Epidermal melanocyte (primary cell): Measurements from ENCODE around the gene TMEM43.

ENCODE experiments used
- DNase-seq: peaks from one replicate; pipeline ENCODE4 v3.0.0; 2011; ENCODE audit warnings: low spot score; ENCODE audit not compliant: insufficient read length

The TMEM43 gene

DNA sequence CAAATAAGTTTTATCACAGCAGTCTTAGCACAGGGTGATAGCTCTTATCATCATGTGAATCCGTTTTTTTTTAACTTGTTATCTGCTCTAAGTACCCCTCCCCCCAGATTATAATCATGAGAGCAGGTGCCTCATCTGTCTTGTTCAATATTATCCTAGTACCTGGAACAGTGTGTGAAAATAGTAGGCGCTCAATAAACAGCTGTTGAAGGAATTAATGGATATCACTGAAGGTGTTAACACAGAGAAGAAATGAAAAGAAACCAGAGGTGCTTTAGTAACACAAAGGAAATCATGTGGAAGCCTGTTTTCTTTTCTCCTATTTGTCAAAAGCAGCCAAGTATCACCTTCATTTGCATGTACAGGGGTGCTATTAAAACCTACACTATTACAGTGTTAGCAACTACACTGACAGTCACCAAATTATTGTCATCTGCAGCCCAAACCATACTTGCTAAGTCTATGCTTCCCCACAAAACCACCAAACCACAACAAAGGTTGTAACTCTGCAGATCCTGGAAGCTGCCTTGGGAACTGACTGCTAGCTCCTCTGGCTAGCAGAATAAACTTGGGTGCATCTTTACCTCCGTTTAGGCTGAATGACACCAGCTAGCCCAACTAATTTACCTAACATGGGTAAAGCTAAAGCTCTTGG lies 50.7 kb downstream of the TMEM43 start:
- no peak for DNase-seq

GRCh38 chr3:14177580-14178246 lies 52.9 kb downstream of the TMEM43 start:
- DNase-seq: no peak

DNA sequence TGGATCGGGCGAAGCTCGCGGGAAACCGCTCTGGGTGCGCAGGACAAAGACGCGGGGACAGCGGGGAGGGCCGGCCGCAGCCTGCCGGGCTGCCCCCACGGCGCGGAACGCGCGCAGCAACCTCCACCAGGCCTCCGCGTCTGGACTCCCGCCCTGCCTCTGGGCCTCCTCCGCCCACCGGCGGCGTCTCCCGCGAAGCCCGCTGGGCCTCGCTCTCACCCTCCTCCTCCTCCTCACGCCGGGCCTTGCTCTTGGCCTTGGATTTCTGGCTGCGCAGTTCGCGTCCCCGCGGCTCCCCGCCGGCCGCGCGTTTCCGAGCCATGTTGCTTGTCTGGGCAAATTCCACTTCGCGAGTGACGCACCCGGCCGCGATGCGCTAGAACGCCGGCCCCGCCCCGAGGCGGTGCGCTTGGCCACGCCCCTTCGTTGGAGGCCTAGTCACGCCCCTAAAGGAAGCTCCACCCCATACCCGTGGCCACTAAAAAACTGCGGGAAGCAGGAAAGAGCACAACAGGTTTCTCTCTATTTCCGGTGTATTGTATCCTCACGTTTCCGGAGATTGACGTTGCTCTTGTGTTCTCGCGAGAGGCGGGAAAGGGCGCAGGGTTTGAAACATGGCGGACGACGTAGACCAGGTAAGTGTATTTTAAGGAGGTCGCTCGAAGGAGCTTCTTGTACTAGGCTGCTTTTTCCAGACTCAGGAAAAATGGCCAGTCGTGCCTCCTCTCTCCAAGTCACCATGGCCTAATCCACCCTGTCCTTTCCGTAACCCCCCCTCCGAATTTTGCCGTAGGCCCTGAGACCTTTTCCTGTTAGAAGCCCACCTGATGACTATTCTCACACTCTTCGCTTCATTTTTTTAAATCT lies 53.6 kb downstream of the TMEM43 start, which contains the start of the genes LSM3 and XPC:
TSS of gene LSM3 (plus strand) at position 571 of the 867 bp plus-strand sequence. CDS start at position 615, 44 bp downstream.
TSS of gene XPC (minus strand) at position 355 of the 867 bp plus-strand sequence. CDS start at position 322, 33 bp downstream.
- DNase-seq: peak; percentile 88

DNA sequence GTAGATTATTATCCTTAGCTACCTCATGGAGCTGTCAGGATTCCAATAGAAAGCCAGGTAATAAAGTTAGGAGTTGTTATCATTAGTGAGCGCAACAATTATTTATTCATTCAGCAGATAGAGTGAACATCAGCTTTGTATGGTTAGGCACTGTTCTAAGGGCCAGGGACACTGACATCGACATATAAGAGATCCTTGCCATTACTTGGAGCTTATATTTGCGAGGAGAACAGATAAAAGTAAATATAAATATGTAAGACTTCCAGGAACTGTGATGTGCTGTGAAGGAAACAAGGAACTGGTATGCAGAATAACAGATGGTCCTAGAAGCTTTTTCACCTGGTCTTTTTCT lies 54.2 kb downstream of the TMEM43 start:
- DNase-seq: no peak

GRCh38 chr3:14179795-14180194 lies 54.9 kb downstream of the TMEM43 start:
- no peak for DNase-seq

GRCh38 chr3:14181253-14181652 lies 56.4 kb downstream of the TMEM43 start:
- no peak for DNase-seq

DNA sequence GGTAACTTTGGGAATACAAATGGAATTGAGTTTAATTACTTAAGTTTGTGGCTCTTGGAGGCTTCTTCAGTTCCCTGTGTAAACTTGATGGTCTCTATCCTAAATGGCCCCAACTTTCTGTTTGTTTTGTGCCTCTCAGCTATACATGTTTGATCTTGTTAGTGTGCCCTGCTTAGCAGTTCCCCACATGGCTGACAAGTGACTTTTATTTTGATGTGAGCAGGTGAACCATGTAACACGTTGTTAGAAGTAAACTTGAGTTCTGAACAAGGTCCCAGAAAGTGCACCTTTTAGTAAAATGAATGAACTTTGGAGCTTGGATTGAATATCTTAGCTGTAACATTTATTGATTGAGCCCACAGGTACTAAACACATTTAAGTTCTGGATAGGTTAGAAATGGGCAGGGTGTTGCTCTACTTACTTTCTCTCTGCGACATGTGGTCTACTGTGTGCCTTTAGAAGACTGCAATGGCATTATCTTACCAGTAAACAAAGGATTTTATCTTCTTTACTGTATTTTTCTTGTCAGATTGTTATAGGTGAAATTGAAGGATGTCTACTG lies 58.2 kb downstream of the TMEM43 start:
- no peak for DNase-seq

GRCh38 chr3:14186854-14187458 lies 62.1 kb downstream of the TMEM43 start:
- no peak for DNase-seq

DNA sequence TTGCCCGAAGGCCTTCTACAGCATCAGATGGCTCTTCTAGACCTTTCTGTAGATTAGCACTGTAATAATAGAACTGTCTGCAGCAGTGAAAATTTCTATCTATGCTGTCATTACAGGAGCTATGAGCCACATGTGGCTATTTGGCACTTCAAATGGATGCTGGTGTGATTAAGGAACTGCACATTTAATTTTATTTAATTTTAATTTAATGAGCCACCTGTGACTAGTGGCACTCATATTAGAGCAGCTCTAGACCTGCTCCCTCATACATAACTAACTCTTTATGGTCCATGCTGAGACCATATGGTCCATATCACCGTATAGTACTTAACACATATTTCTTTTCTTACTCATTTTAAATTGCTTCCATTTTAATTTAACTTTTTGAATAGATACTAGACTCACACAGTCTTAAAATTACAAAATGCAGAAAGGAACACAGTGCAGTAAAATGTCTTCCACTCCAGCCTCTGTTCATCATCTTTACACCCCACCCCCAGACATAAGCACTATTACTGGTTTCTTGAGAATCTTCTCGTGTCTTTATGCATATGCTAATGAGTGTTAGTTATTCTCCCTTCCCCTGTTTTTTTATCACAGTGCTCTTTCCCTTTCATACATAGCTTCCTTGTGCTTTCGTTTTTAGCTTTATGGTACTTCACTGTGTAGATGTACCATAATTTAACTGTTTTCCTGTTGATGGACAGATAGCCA lies 63.3 kb downstream of the TMEM43 start:
- DNase-seq: no peak
